ENCODE measurements around the gene PLEKHA5.
"Not testable (repeated sequence)": the region's sequence is repeated elsewhere in the genome, so short reads cannot be mapped to it uniquely, and the experiment has no call there.

Gene PLEKHA5

GRCh38 chr12:19285793-19286448, 156.4 kb downstream of the PLEKHA5 start:
- Mint-ChIP-seq H3K4me3 (no peak overlapping the region), H3K27me3 (no peaks in the 10 kb centered on the region), H3K27ac (no peak overlapping the region), H3K9me3 (no peaks in the 10 kb centered on the region), H3K4me1 (ENCODE audit: low read depth) (peaks cover 5% of the 10 kb centered on the region), H3K36me3 (ENCODE audit: low read depth) (peaks cover 27% of the 10 kb centered on the region)
- intact Hi-C loops (cut with micrococcal nuclease), result loop anchor here (5.0 kb wide), 2 partner anchors 44 to 424 kb away; no protein-coding TSS in a partner anchor

- no peaks in the 10 kb centered on the region for H3K9me3 Mint-ChIP-seq
- intact Hi-C loops (cut with micrococcal nuclease), result loop anchor here (5.0 kb wide), 2 partner anchors 45 to 425 kb away; no protein-coding TSS in a partner anchor
- H3K27ac Mint-ChIP-seq, result no peak overlapping the region
- no peak overlapping the region for H3K4me3 Mint-ChIP-seq
- H3K4me1 Mint-ChIP-seq (ENCODE audit: low read depth), result peaks cover 5% of the 10 kb centered on the region
- H3K36me3 Mint-ChIP-seq (ENCODE audit: low read depth), result peaks cover 24% of the 10 kb centered on the region
- H3K27me3 Mint-ChIP-seq, result no peaks in the 10 kb centered on the region
Measured at GRCh38 chr12:19287302-19287701, 157.8 kb downstream of the PLEKHA5 start.

DNA sequence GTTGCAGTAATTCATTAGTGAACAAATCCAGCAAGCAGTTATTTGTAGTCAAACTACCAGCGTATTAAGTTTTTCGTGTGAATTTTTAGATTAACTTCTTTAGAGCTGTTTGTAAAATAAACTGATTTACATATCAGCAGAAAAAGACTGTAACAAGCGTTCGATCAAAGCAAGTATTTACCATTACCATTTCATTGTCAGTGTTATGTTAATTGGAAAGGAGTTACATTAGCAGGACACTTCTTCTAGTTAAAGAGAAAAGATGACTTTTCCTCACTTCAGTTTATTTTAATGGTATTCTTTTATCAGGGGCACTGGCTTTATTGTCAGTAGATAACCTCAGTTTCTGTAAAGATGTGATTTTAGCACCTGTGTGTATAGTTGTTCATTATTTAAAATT, 158.6 kb downstream of the PLEKHA5 start:
- intact Hi-C loops (cut with micrococcal nuclease), result loop anchor here (1.0 to 5.0 kb wide), 3 partner anchors 46 to 426 kb away; no protein-coding TSS in a partner anchor

GRCh38 chr12:19288603-19289244, 159.2 kb downstream of the PLEKHA5 start:
- intact Hi-C loops (cut with micrococcal nuclease), result loop anchor here (1.0 to 5.0 kb wide), 3 partner anchors 46 to 426 kb away; no protein-coding TSS in a partner anchor
- H3K27me3 Mint-ChIP-seq, result no peaks in the 10 kb centered on the region
- no peak overlapping the region for H3K4me3 Mint-ChIP-seq
- no peak overlapping the region for H3K27ac Mint-ChIP-seq
- peaks cover 5% of the 10 kb centered on the region for H3K4me1 Mint-ChIP-seq (ENCODE audit: low read depth)
- no peaks in the 10 kb centered on the region for H3K9me3 Mint-ChIP-seq
- peaks cover 19% of the 10 kb centered on the region for H3K36me3 Mint-ChIP-seq (ENCODE audit: low read depth)

More for the DNA sequence above, 158.6 kb downstream of the PLEKHA5 start:
- Mint-ChIP-seq H3K27ac (no peak overlapping the region), H3K4me1 (ENCODE audit: low read depth) (peaks cover 5% of the 10 kb centered on the region), H3K27me3 (no peaks in the 10 kb centered on the region), H3K4me3 (no peak overlapping the region), H3K36me3 (ENCODE audit: low read depth) (peaks cover 25% of the 10 kb centered on the region), H3K9me3 (no peaks in the 10 kb centered on the region)

DNA sequence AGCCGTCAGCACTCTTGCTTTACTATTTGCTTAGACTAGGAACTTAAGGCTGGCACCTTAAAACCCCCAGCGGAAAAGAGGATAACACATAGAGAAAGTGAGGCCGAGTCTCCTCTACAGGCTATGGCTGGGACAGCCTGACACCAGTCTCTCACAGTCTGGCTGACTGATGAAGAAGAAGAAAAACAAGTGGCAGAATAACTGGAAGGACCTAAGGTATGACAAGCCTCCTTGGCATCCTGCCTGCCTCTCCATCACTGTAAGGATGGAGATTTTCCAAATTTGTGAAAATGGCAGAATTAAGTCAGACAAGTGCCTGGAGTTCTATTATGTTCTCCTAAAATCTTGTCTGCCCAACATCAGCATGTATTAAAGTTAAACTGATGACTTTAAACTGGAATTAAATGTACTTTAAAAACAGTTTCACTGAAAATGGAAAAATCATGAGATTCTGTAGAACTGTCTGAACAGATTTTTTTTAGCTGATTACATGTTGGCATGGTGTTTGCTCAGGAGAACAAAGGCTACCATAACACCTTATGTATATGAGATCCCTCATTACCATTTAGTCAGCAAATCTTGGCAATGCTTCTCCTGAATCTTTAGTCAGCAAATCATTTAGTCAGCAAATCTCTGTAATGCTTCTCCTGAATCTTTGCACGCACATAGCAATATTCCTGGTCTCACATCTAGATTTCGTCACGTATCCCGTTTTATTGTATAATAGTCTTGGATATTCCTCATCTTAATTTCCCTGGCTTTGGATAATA, 169.5 kb downstream of the PLEKHA5 start:
- Mint-ChIP-seq H3K27me3 (no peaks in the 10 kb centered on the region), H3K27ac (no peak overlapping the region), H3K4me1 (ENCODE audit: low read depth) (peaks cover 21% of the 10 kb centered on the region), H3K4me3 (no peak overlapping the region), H3K9me3 (no peaks in the 10 kb centered on the region), H3K36me3 (ENCODE audit: low read depth) (peaks cover 7% of the 10 kb centered on the region)
- intact Hi-C loops (cut with micrococcal nuclease), result no loop called here

DNA sequence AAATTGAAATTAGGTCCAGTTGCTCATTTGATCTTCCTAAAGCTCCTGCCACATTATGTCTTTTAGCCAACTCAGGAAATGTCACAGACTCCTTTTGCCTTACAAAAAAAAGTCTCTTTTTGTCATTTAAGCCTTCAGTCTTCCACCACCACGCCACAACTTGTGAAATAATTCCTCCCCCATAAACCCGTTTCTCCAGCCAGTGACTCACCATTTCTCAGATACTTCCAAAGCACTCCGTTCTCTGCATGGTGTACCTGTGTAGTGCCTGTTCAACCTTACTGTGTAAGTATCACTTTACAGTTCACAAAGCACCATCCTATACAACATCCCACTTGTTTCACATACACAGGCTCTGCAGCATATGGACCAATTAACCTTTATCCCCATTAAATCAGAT, 170.2 kb downstream of the PLEKHA5 start:
- peaks cover 21% of the 10 kb centered on the region for H3K4me1 Mint-ChIP-seq (ENCODE audit: low read depth)
- peak overlapping the region; percentile 8 for H3K27ac Mint-ChIP-seq
- intact Hi-C loops (cut with micrococcal nuclease), result no loop called here
- peaks cover 7% of the 10 kb centered on the region for H3K36me3 Mint-ChIP-seq (ENCODE audit: low read depth)
- H3K9me3 Mint-ChIP-seq, result no peaks in the 10 kb centered on the region
- H3K27me3 Mint-ChIP-seq, result no peaks in the 10 kb centered on the region
- no peak overlapping the region for H3K4me3 Mint-ChIP-seq

DNA sequence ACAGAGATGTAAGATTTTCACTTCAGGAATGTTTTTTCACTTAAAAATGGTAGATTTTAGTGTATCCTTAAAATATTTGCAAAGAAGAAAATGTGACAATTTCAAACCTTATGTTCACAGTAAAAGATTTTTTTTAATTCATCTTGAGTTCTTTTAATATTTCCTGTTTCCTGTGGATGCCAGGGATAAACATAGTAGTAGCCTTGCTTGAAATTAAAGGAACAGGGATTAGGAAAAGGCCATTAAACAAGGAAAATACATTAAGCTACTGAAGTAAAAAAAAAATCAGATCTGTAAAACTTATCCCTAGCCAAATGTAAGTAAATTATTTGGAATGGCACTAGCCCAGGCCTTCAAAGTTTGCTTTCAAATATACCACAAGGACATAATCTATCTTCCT, 171.7 kb downstream of the PLEKHA5 start:
- Mint-ChIP-seq H3K27ac (no peak overlapping the region), H3K27me3 (no peaks in the 10 kb centered on the region), H3K36me3 (ENCODE audit: low read depth) (peaks cover 10% of the 10 kb centered on the region), H3K4me1 (ENCODE audit: low read depth) (peaks cover 21% of the 10 kb centered on the region), H3K4me3 (no peak overlapping the region), H3K9me3 (no peaks in the 10 kb centered on the region)
- intact Hi-C loops (cut with micrococcal nuclease), result no loop called here

- Mint-ChIP-seq H3K4me3 (no peak overlapping the region), H3K27ac (peak overlapping the region; percentile 39), H3K9me3 (no peaks in the 10 kb centered on the region), H3K27me3 (no peaks in the 10 kb centered on the region), H3K4me1 (ENCODE audit: low read depth) (peaks cover 17% of the 10 kb centered on the region), H3K36me3 (ENCODE audit: low read depth) (peaks cover 15% of the 10 kb centered on the region)
- intact Hi-C loops (cut with micrococcal nuclease), result no loop called here
Measured at GRCh38 chr12:19301688-19302087, 172.2 kb downstream of the PLEKHA5 start.

DNA sequence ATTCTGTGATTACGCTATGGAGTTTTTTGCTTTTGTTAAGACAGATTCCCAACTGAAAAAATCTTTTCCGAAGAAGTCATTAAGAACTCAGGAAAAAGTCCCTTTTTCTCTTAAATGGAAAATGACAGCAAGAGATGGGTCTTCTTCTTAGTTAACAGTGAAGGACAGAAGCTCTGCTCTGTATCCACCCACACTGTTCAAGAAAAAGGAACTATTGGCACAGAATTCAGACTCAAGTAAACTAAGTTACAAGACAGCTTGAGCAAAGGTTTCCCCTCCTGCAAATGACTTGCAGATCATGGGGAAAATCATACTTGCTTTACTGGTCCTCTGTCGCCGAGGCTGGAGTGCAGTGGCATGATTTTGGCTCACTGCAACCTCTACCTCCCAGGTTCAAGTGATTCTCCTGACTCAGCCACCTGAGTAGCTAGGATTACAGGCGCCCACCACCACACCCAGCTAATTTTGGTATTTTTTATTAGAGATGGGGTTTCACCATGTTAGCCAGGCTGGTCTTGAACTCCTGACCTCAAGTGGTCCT, 172.6 kb downstream of the PLEKHA5 start:
- Mint-ChIP-seq H3K27me3 (no peaks in the 10 kb centered on the region), H3K36me3 (ENCODE audit: low read depth) (peaks cover 17% of the 10 kb centered on the region), H3K4me3 (no peak overlapping the region), H3K4me1 (ENCODE audit: low read depth) (peaks cover 15% of the 10 kb centered on the region), H3K27ac (peak overlapping the region; percentile 39), H3K9me3 (no peaks in the 10 kb centered on the region)
- intact Hi-C loops (cut with micrococcal nuclease), result no loop called here

GRCh38 chr12:19303496-19303895, 174.0 kb downstream of the PLEKHA5 start:
- H3K4me3 Mint-ChIP-seq, result no peak overlapping the region
- H3K27me3 Mint-ChIP-seq, result no peaks in the 10 kb centered on the region
- H3K27ac Mint-ChIP-seq, result no peak overlapping the region
- H3K36me3 Mint-ChIP-seq (ENCODE audit: low read depth), result peaks cover 17% of the 10 kb centered on the region
- intact Hi-C loops (cut with micrococcal nuclease), result no loop called here
- peaks cover 25% of the 10 kb centered on the region for H3K4me1 Mint-ChIP-seq (ENCODE audit: low read depth)
- H3K9me3 Mint-ChIP-seq, result no peaks in the 10 kb centered on the region

GRCh38 chr12:19304149-19304750, 174.7 kb downstream of the PLEKHA5 start:
- Mint-ChIP-seq H3K9me3 (no peaks in the 10 kb centered on the region), H3K27ac (no peak overlapping the region), H3K4me3 (no peak overlapping the region), H3K27me3 (no peaks in the 10 kb centered on the region), H3K36me3 (ENCODE audit: low read depth) (peaks cover 17% of the 10 kb centered on the region), H3K4me1 (ENCODE audit: low read depth) (peaks cover 25% of the 10 kb centered on the region)
- intact Hi-C loops (cut with micrococcal nuclease), result no loop called here

DNA sequence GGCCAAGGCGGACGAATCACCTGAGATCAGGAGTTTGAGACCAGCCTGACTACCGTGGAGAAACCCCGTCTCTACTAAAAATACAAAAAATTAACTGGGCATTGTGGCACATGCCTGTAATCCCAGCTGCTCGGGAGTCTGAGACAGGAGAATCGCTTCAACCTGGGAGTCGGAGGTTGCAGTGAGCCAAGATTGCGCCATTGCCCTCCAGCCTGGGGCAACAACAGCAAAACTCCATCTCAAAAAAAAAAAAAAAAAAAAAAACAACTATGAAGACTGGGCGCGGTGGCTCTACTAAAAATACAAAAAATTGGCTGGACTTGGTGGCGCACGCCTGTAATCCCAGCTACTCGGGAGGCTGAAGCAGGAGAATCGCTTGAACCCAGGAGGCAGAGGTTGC, 176.1 kb downstream of the PLEKHA5 start:
- intact Hi-C loops (cut with micrococcal nuclease); H3K27me3 Mint-ChIP-seq; H3K9me3 Mint-ChIP-seq; H3K27ac Mint-ChIP-seq; H3K4me3 Mint-ChIP-seq: not testable (repeated sequence)
- Mint-ChIP-seq H3K36me3 (ENCODE audit: low read depth) (peaks cover 10% of the 10 kb centered on the region), H3K4me1 (ENCODE audit: low read depth) (peaks cover 18% of the 10 kb centered on the region)

- no peak overlapping the region for H3K27ac Mint-ChIP-seq
- peaks cover 10% of the 10 kb centered on the region for H3K36me3 Mint-ChIP-seq (ENCODE audit: low read depth)
- intact Hi-C loops (cut with micrococcal nuclease), result no loop called here
- no peaks in the 10 kb centered on the region for H3K27me3 Mint-ChIP-seq
- no peaks in the 10 kb centered on the region for H3K9me3 Mint-ChIP-seq
- H3K4me3 Mint-ChIP-seq, result no peak overlapping the region
- peaks cover 18% of the 10 kb centered on the region for H3K4me1 Mint-ChIP-seq (ENCODE audit: low read depth)
Measured at GRCh38 chr12:19306366-19306765, 176.8 kb downstream of the PLEKHA5 start.
